ENCODE measurements around the gene NDUFS2.

NDUFS2 gene

DNA sequence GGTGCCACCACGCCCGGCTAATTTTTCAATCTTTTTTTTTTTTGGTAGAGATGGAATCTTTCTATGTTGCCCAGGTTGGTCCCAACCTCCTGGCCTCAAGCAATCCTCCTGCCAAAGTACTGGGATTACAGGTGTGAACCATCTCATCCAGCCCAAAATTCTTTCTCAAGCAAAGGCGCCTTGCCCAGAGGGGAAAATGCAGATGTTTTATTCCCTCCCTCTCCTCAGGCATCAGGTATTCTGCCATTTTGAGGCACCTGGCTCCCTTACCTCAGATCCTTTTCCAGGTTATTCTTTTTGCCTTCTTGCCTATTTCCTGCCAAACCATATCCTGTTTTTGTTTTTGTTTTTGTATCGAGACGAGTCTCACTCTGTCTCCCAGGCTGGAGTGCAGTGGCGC, 13.8 kb upstream of the NDUFS2 start:
- H3K4me3 ChIP-seq (ENCODE audit: low read depth, low read length): no peak overlapping the region
- TF ChIP-seq, protein P1, sequence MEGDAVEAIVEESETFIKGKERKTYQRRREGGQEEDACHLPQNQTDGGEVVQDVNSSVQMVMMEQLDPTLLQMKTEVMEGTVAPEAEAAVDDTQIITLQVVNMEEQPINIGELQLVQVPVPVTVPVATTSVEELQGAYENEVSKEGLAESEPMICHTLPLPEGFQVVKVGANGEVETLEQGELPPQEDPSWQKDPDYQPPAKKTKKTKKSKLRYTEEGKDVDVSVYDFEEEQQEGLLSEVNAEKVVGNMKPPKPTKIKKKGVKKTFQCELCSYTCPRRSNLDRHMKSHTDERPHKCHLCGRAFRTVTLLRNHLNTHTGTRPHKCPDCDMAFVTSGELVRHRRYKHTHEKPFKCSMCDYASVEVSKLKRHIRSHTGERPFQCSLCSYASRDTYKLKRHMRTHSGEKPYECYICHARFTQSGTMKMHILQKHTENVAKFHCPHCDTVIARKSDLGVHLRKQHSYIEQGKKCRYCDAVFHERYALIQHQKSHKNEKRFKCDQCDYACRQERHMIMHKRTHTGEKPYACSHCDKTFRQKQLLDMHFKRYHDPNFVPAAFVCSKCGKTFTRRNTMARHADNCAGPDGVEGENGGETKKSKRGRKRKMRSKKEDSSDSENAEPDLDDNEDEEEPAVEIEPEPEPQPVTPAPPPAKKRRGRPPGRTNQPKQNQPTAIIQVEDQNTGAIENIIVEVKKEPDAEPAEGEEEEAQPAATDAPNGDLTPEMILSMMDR (IDR thresholded peaks at IDR 0.05; ENCODE audit: low read depth, low read length): no peak

- TF ChIP-seq, protein P1 (IDR thresholded peaks at IDR 0.05; ENCODE audit: low read depth, low read length): no peak
- no peak overlapping the region for H3K4me3 ChIP-seq (ENCODE audit: low read depth, low read length)
These were observed 13.1 kb upstream of the NDUFS2 start for GRCh38 chr1:161189036-161189435.

DNA sequence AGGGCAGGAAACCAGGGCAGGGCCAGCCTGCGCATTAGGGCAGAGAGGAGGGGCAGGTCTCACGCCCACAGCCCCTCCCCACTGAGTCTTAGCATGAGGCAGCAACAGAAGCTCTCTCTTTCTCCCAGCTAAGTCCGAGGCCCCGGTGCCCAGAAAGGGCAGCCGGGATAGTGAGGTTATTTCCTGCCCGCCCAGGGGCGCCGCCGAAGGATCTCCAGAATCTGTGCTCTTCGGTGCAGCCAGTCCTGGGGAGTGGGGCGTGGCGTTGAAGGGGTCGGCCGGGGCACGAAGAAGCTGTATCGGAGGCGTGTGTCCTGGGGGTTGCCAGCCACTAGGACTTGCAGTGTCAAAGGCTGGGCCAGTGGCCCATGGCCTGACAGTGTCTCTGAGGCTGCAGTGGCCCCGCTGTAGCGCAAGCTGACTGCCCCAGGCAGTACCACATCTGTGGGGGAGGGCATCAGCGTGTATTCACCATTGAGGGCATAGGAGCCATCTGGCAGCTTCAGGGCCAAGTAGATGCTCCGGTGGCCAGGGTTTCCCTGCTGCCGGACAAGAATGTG, 11.1 kb upstream of the NDUFS2 start:
- TF ChIP-seq, protein P1 (IDR thresholded peaks at IDR 0.05; ENCODE audit: low read depth, low read length): no peak
- no peak overlapping the region for H3K4me3 ChIP-seq (ENCODE audit: low read depth, low read length)

- TF ChIP-seq, protein P1 (IDR thresholded peaks at IDR 0.05; ENCODE audit: low read depth, low read length): no peak
- H3K4me3 ChIP-seq (ENCODE audit: low read depth, low read length): no peak overlapping the region
These were observed 10.2 kb upstream of the NDUFS2 start for GRCh38 chr1:161191971-161192370.

- TF ChIP-seq, protein P1 (IDR thresholded peaks at IDR 0.05; ENCODE audit: low read depth, low read length): peak; percentile 85
- no peak overlapping the region for H3K4me3 ChIP-seq (ENCODE audit: low read depth, low read length)
These were observed 9.4 kb upstream of the NDUFS2 start for GRCh38 chr1:161192476-161193465.

- no peak overlapping the region for H3K4me3 ChIP-seq (ENCODE audit: low read depth, low read length)
- TF ChIP-seq, protein P1 (IDR thresholded peaks at IDR 0.05; ENCODE audit: low read depth, low read length): no peak
These were observed 8.5 kb upstream of the NDUFS2 start for GRCh38 chr1:161193561-161194235.

All from WI38 (cell line).